ENCODE measurements around the gene TEC. TPM values are rescaled to one million over a fixed set of nuclear protein-coding genes. Genes with fewer than 3 reads are reported as not detected.
A peak's percentile ranks its signal among the peaks of the same experiment; 100 is the strongest.

The TEC gene
- total and polyA plus RNA-seq, 9 of the 15 experiments (the other 6 are each of a cell fraction or from before 2014, with no cell fraction given): 5.3 to 14.7 (median 8.8) TPM

DNA sequence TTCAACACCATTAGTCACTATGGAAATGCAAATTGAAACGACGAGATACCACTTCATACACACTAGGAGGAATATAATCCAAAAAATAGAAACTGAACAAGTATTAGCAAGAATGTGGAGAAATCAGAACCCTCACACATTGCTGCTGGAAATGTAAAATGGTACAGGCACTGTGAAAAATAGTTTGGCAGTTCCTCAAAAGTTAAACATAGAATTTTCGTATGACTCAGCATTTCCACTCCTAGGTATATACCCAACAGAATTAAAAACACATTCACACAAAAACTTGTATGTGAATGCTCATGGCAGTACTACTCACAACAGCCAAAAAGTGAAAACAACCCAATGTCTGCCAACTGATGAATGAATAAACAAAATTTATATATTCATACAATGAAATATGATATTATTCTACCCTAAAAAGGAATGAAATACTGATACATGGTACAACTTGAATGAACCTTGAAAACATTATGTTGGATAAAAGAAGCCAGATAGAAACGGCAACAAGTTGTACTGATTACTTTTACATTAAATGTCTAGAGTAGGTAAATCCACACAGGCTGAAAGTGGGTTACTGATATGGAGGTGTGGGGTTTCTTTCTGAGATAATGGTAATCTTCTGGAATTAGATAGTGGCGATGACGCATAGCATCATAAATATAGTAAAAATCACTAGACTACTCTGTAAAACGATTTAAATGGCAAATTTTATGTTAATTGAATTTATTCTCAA, 22.3 kb downstream of the TEC start (continued):
- TF ChIP-seq HIVEP1 (CRISPR knock-in tag; IDR thresholded peaks at IDR 0.05): no peak
- TF ChIP-seq ZBED1 (IDR thresholded peaks at IDR 0.05): no peak
- no peak for TF ChIP-seq ILF3 (IDR thresholded peaks at IDR 0.05; ENCODE audit: borderline replicate concordance)
- no peak for TF ChIP-seq POLR3G (IDR thresholded peaks at IDR 0.05; ENCODE audit: extremely low read depth, insufficient read length, insufficient replicate concordance)
- no peak for TF ChIP-seq BCOR (IDR thresholded peaks at IDR 0.05)
- no peak for TF ChIP-seq KHSRP (IDR thresholded peaks at IDR 0.05)
- no peak for TF ChIP-seq ZNF133 (CRISPR knock-in tag; IDR thresholded peaks at IDR 0.05)
- TF ChIP-seq SRSF3 (IDR thresholded peaks at IDR 0.05; ENCODE audit: insufficient read depth, low read length): no peak
- no peak for TF ChIP-seq TCF3 (CRISPR knock-in tag; IDR thresholded peaks at IDR 0.05)
- TF ChIP-seq BRD9 (IDR thresholded peaks at IDR 0.05; ENCODE audit: low read depth, partially characterized antibody): peak; percentile 25
- TF ChIP-seq, protein P1, sequence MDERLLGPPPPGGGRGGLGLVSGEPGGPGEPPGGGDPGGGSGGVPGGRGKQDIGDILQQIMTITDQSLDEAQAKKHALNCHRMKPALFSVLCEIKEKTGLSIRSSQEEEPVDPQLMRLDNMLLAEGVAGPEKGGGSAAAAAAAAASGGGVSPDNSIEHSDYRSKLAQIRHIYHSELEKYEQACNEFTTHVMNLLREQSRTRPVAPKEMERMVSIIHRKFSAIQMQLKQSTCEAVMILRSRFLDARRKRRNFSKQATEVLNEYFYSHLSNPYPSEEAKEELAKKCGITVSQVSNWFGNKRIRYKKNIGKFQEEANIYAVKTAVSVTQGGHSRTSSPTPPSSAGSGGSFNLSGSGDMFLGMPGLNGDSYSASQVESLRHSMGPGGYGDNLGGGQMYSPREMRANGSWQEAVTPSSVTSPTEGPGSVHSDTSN (CRISPR knock-in tag; IDR thresholded peaks at IDR 0.05; ENCODE audit: low read depth): no peak
- TF ChIP-seq, protein P1 (tag; conservative IDR thresholded peaks at IDR 0.05; ENCODE audit: low read depth): no peak
- TF ChIP-seq, protein P2, sequence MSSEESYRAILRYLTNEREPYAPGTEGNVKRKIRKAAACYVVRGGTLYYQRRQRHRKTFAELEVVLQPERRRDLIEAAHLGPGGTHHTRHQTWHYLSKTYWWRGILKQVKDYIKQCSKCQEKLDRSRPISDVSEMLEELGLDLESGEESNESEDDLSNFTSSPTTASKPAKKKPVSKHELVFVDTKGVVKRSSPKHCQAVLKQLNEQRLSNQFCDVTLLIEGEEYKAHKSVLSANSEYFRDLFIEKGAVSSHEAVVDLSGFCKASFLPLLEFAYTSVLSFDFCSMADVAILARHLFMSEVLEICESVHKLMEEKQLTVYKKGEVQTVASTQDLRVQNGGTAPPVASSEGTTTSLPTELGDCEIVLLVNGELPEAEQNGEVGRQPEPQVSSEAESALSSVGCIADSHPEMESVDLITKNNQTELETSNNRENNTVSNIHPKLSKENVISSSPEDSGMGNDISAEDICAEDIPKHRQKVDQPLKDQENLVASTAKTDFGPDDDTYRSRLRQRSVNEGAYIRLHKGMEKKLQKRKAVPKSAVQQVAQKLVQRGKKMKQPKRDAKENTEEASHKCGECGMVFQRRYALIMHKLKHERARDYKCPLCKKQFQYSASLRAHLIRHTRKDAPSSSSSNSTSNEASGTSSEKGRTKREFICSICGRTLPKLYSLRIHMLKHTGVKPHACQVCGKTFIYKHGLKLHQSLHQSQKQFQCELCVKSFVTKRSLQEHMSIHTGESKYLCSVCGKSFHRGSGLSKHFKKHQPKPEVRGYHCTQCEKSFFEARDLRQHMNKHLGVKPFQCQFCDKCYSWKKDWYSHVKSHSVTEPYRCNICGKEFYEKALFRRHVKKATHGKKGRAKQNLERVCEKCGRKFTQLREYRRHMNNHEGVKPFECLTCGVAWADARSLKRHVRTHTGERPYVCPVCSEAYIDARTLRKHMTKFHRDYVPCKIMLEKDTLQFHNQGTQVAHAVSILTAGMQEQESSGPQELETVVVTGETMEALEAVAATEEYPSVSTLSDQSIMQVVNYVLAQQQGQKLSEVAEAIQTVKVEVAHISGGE (CRISPR knock-in tag; IDR thresholded peaks at IDR 0.05): no peak
- no peak for TF ChIP-seq ZNF41 (CRISPR knock-in tag; conservative IDR thresholded peaks at IDR 0.05)
- TF ChIP-seq ZBTB8A (IDR thresholded peaks at IDR 0.05; ENCODE audit: partially characterized antibody): no peak
- TF ChIP-seq, protein P3, sequence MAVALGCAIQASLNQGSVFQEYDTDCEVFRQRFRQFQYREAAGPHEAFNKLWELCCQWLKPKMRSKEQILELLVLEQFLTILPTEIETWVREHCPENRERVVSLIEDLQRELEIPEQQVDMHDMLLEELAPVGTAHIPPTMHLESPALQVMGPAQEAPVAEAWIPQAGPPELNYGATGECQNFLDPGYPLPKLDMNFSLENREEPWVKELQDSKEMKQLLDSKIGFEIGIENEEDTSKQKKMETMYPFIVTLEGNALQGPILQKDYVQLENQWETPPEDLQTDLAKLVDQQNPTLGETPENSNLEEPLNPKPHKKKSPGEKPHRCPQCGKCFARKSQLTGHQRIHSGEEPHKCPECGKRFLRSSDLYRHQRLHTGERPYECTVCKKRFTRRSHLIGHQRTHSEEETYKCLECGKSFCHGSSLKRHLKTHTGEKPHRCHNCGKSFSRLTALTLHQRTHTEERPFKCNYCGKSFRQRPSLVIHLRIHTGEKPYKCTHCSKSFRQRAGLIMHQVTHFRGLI (CRISPR knock-in tag; IDR thresholded peaks at IDR 0.05): no peak
- TF ChIP-seq YBX1 (IDR thresholded peaks at IDR 0.05): no peak
- no peak for TF ChIP-seq ATF1 (CRISPR knock-in tag; IDR thresholded peaks at IDR 0.05)
- TF ChIP-seq ATF1 (tag; IDR thresholded peaks at IDR 0.05): no peak
- no peak for TF ChIP-seq ZBTB17 (CRISPR knock-in tag; IDR thresholded peaks at IDR 0.05)
- no peak for TF ChIP-seq NCOA4 (IDR thresholded peaks at IDR 0.05; ENCODE audit: partially characterized antibody)
- TF ChIP-seq SAFB2 (IDR thresholded peaks at IDR 0.05; ENCODE audit: borderline replicate concordance, low read depth, low read length, severe bottlenecking): no peak
- TF ChIP-seq ZNF583 (CRISPR knock-in tag; IDR thresholded peaks at IDR 0.05): no peak
- no peak for TF ChIP-seq EWSR1 (IDR thresholded peaks at IDR 0.05; ENCODE audit: borderline replicate concordance, low read depth, partially characterized antibody)

Measured in K562 (cell line).